Measurements from ENCODE around the gene PTPRN2.

DNA sequence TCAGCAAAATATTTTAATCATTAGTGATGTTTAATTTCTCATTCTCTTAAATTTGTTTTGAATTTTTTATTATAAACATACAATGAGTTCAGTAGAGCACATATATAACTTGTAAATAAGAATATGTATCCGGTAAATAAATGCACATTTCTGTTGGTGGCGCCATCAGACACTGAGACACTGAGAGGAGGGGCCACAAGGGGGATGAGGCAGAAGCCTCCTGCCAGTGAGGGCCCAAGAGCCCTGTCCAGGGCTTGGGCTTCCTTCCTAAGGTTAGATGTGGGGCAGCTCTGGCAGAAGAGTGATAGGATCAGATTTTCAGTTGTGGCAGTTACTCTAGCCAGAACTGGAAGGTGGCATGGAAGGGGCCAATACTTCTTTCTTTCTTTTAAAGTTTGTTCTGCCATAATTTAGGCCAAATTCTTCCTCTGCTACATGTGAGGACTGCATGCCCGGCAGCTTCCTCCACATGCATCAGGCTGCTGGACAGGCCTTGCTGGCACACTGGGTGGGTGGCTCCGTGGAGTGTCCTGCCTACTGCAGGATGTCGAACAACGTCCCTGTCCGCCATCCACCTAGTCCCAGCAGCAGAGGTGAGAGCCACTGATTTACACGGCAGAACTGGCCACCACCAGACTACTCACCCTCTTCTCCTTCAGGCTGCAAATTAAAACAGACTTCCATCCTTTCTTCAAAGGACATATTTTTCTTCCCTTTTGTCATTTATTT is 13.2 kb downstream of the PTPRN2 start:
- no peak for TF ChIP-seq EZH2 (IDR thresholded peaks at IDR 0.05; ENCODE audit: low read length, missing control alignments)
- TF ChIP-seq, protein P1, sequence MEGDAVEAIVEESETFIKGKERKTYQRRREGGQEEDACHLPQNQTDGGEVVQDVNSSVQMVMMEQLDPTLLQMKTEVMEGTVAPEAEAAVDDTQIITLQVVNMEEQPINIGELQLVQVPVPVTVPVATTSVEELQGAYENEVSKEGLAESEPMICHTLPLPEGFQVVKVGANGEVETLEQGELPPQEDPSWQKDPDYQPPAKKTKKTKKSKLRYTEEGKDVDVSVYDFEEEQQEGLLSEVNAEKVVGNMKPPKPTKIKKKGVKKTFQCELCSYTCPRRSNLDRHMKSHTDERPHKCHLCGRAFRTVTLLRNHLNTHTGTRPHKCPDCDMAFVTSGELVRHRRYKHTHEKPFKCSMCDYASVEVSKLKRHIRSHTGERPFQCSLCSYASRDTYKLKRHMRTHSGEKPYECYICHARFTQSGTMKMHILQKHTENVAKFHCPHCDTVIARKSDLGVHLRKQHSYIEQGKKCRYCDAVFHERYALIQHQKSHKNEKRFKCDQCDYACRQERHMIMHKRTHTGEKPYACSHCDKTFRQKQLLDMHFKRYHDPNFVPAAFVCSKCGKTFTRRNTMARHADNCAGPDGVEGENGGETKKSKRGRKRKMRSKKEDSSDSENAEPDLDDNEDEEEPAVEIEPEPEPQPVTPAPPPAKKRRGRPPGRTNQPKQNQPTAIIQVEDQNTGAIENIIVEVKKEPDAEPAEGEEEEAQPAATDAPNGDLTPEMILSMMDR (conservative IDR thresholded peaks at IDR 0.05 in 1 of 2, IDR thresholded peaks at IDR 0.05 in 1 of 2; ENCODE audit: low read depth in 1 of 2, low read length in 2 of 2), result no peak

All from fibroblast of lung (primary cell).